HG03442 (cell line): ENCODE measurements around the gene GDF11.
A peak's percentile ranks its signal among the peaks of the same experiment; 100 is the strongest.

Experiments
- ATAC-seq: cut with Tn5 transposase; IDR thresholded peaks from one replicate; pipeline ENCODE4 v1.9.1; 2021; ENCODE audit warnings: mild to moderate bottlenecking, moderate library complexity; ENCODE audit not compliant: unreplicated experiment

GDF11 gene

GRCh38 chr12:55742719-55743405 is at the start of gene GDF11:
Gene GDF11 (plus strand): TSS chr12:55743122. CDS start chr12:55743317, 195 bp downstream.
- ATAC-seq: peak; percentile 30

- no peak for ATAC-seq
Observed at GRCh38 chr12:55693323-55694187, 49.4 kb upstream of the GDF11 start.

- no peak for ATAC-seq
Observed at GRCh38 chr12:55694188-55694515, 48.8 kb upstream of the GDF11 start.

GRCh38 chr12:55694651-55695050 is 48.3 kb upstream of the GDF11 start:
- no peak for ATAC-seq

GRCh38 chr12:55695349-55695748 is 47.6 kb upstream of the GDF11 start:
- no peak for ATAC-seq

GRCh38 chr12:55696141-55696540 is 46.8 kb upstream of the GDF11 start:
- ATAC-seq: no peak

- ATAC-seq: no peak
Observed at GRCh38 chr12:55696796-55697462, 46.0 kb upstream of the GDF11 start.

- no peak for ATAC-seq
Observed at GRCh38 chr12:55697686-55698085, 45.2 kb upstream of the GDF11 start.

GRCh38 chr12:55698241-55698955 is 44.5 kb upstream of the GDF11 start:
- no peak for ATAC-seq

GRCh38 chr12:55698965-55699364 is 44.0 kb upstream of the GDF11 start:
- ATAC-seq: no peak

GRCh38 chr12:55699471-55700055 is 43.4 kb upstream of the GDF11 start:
- no peak for ATAC-seq

GRCh38 chr12:55700255-55701018 is 42.5 kb upstream of the GDF11 start:
- no peak for ATAC-seq

- no peak for ATAC-seq
Observed at GRCh38 chr12:55702861-55703260, 40.1 kb upstream of the GDF11 start.

- no peak for ATAC-seq
Observed at GRCh38 chr12:55703288-55703687, 39.6 kb upstream of the GDF11 start.

- no peak for ATAC-seq
Observed at GRCh38 chr12:55703901-55704761, 38.8 kb upstream of the GDF11 start.

GRCh38 chr12:55704824-55705718 is 37.9 kb upstream of the GDF11 start:
- ATAC-seq: no peak

- ATAC-seq: no peak
Observed at GRCh38 chr12:55705782-55706402, 37.0 kb upstream of the GDF11 start.
